ENCODE results near the gene IFTAP.

GRCh38 chr11:36600180-36600579, 5.9 kb downstream of the IFTAP start:
- TF ChIP-seq POLR2A (IDR thresholded peaks at IDR 0.05; ENCODE audit: low read depth, low read length) (no peak), TAF1 (IDR thresholded peaks at IDR 0.05; ENCODE audit: borderline replicate concordance, low read depth, low read length) (no peak), POLR2AphosphoS5 (IDR thresholded peaks at IDR 0.05; ENCODE audit: low read depth, low read length) (no peak)

All from GM12892 (cell line).